Measurements from ENCODE around the gene KIF16B.

KIF16B gene

DNA sequence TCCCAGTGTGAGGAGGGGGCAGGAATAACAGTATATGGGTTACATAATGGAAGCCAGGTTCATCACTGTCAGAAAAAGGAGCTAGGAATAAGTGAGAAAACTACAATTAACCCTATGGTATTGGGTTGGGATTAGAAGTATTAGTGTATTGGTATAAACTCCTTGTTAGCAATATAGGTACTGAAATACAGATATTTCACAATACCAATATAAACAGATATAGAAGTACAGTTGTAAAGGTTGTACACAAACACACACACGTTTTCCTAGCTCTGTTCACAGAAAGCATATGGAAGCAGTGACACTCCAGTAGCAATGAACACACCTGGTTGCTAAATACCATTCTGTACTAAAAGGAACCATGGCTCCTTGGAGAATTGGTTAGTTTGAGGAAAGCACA, 148.5 kb downstream of the KIF16B start:
- DNase-seq = no peak

GRCh38 chr20:16423311-16424212, 149.7 kb downstream of the KIF16B start:
- DNase-seq = no peak

- DNase-seq = no peak
These were observed 154.0 kb downstream of the KIF16B start for GRCh38 chr20:16419138-16419715.

- DNase-seq = no peak
These were observed 154.6 kb downstream of the KIF16B start for GRCh38 chr20:16418616-16419015.

DNA sequence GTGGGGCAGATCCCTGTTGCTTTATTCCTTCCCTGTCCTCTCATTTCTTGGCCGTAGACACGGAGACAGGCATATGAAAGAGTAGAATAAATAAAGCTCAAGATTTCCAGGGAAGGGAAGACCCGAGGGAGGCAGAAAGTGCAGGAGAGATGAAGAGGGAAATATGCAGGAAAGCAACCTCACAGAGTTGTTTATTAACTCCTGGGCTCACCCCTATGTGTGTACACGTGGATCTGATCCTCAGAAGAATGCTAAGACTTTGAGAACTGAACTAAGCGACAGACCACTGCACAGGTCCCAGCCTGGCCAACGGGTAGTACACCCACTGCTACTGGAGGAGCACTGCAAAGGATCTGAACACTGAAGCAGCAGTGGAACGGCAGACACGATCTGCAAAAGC, 156.2 kb downstream of the KIF16B start:
- no peak for DNase-seq

DNA sequence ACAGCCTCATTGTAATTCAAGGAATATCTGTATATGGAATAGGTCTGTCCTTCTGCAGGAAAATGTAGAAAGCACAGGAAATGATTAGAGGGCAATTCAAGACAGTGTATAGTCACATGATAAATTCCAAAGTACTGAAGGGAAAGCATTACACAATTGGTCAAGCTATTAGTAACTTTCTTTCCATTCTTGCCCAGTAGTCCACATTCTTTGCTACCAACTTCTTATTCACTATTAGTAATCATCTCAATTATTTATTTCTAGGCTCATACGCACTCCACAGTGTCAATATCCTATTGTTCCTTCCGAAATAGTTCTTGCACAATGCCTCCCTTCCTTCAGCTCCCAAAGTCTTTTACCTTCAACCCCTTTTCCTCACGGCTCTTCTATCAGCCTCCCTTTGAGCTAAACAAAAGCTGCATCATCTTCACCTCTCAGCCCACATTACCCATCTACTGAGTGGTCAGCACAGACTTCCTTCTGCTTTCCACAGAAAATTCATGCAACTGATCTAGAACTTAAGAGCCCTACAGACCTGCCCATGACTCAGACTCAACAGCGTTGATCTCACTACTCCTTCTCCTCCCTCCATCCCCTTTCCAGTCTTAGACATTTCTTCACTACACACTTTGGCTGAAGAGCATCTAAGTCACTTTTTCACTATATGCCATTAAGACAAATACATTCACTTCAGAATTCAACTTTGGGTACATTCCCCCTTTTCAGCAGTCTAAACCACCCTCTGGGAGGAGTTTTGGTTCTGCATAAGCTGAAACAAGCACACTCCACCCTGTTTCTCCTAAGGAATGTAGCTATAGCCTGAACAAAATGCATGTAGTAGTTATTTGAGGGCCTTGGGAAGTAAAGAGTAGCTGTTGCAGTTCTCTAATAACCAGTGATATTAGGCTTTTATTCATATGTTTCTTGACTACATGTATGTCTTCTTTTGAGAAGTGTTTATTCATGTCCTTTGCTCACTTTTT, 157.9 kb downstream of the KIF16B start:
- no peak for DNase-seq

DNA sequence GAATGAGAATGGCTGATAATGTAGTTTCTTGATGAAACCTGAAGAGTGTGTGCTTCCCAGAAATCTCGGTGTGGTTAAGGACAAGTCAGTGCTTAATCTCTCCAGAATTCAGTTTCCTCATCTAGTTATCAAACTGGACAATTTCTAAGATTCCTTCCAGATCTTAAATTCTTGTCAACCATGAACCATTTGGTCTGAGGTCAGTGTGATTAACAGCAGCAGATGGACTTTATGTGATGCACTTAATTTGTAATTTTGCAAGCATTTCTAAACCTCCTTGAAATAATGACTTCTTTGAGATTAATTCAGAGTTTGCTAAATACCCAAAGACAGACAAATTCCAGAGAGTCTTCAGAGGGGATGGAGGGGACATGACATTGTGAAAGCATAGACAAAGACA, 160.3 kb downstream of the KIF16B start:
- no peak for DNase-seq

DNA sequence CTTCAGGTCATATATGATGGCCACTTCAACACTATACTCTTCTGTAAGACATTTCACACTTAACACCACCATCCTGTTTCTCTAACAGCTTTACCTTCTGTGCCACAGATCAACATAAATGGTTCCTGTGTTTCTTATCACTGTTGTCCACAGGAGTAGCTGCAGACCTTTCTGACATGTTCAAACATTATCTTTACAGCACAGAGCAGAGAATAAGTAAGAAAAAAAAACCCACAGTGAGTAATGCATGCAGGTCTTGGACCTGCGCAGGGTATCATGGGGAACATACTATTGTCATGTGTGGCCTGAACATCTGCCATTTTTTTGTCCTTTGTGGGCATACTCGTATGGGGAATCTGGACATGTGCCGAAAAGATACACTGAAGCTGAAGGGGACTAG, 161.9 kb downstream of the KIF16B start:
- no peak for DNase-seq

- DNase-seq = no peak
These were observed 162.6 kb downstream of the KIF16B start for GRCh38 chr20:16410626-16411025.

DNA sequence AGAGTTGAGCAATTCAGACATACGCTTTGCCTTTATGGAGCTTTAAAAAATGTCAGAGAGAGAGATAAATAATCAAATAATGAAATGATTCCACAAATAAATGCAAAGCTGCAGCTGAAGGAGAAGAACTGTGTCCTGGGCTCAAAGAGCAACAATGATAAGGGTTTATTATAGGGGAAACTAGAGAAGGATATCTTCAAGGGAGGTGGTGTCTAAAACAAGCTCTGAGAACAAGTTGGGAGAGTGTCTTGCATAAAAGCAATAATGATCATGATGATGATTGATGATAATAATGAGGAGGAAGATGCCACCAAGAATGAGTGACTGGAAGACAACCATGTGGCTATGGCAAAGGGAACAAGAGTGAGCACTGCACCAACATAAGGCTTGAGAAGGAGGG, 164.3 kb downstream of the KIF16B start:
- no peak for DNase-seq

GRCh38 chr20:16407251-16408067, 165.8 kb downstream of the KIF16B start:
- no peak for DNase-seq

DNA sequence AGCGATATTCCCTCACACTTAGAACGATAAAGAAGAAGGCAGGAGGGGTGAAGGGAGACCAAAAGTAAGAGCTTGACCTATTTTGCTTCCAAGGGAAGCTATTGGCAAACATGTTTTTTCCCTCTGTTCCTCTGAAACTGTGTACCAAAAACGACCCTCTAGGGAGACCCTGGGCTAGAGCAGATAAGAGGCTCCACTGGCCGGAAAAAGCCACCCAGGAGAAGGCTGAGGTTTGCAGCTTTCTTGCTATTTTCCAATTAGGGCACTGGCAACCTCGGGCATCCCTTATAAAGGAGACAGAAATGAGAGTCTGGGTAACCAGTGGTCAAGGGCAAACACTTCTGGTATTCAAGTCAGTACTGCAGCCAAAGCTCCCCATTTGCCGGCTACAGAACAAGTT, 168.0 kb downstream of the KIF16B start:
- no peak for DNase-seq

GRCh38 chr20:16404640-16405039, 168.6 kb downstream of the KIF16B start:
- DNase-seq = no peak

- no peak for DNase-seq
These were observed 169.1 kb downstream of the KIF16B start for GRCh38 chr20:16404171-16404570.

- no peak for DNase-seq
These were observed 173.0 kb downstream of the KIF16B start for GRCh38 chr20:16400234-16400633.

DNA sequence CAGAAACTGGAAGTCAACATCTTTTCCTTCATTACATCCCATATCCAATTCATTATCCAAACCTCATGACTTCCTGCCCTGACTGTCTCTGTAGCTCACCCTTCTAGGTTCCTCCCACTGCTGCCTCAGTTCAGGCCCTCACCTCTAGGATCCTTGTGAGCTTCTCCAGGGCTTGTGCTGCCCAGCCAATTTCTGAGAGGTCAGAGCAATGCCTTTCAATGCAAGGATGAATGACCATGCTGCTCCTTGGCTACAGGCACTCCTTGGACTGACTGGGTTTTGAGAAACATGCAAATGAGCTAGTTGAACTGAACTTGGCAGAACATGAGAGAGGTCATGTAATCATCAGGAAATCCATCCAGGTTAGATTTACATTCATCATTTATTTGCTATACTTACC, 173.4 kb downstream of the KIF16B start:
- no peak for DNase-seq

DNA sequence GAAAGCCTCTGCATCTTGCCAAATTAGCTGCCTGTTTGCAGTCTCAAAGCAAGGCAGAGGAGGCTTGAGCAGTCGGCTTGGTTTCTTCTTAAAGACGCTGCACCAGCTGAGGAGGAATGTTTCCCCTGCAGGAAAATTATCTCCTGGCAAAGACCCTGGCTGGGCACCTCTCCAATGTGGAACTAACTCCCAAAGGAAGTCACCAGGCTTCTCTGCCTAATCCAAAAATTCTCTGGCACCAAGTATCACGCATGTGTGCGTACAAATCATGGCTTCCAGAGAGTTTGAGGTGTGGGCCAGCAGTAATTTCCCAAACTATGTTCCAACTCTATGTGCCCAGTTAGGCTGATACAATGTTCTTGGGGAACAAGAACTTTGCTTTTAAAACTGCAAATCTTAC, 176.2 kb downstream of the KIF16B start:
- DNase-seq = no peak

- no peak for DNase-seq
These were observed 177.9 kb downstream of the KIF16B start for GRCh38 chr20:16395366-16395765.

DNA sequence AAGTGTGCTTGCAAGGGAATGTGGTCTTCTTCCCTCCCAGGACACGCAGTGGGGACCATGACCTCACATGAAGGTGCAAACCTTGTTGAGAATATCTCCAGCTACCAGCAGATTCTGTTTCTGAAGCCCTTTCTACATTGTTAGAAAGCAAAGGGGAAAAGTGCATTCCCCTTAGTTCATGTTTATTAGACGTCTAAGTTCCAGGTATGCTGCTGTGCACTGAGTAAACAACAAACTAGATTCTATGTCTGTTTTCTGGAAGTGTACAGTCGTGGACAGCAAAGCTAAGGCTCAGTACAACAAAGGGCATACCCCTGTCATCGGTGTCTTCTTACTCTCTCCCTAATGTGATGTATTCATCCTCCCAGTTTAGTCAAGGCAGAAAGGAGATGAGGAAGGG, 178.5 kb downstream of the KIF16B start:
- DNase-seq = no peak

- DNase-seq = no peak
These were observed 179.4 kb downstream of the KIF16B start for GRCh38 chr20:16393836-16394235.

- DNase-seq = no peak
These were observed 180.0 kb downstream of the KIF16B start for GRCh38 chr20:16393297-16393696.

DNA sequence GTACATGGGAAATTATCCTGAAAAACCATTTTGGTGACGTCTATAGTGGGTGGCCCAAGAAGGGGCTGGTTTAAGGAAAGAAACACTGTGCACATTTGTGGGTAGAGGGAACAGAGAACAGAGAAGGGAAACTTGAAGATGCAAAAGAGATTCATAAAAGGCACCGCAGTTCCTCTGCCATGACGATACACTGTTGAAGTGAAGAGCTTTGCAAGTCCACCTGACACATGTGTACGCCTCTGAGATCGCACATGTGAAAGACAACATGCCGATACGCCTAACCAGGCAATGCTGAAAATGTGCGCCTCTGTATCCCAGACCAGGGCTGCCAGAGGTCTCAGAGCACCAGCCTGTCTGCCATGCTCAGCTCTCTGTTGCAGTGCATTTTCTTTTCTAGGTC, 180.9 kb downstream of the KIF16B start:
- DNase-seq = no peak

DNA sequence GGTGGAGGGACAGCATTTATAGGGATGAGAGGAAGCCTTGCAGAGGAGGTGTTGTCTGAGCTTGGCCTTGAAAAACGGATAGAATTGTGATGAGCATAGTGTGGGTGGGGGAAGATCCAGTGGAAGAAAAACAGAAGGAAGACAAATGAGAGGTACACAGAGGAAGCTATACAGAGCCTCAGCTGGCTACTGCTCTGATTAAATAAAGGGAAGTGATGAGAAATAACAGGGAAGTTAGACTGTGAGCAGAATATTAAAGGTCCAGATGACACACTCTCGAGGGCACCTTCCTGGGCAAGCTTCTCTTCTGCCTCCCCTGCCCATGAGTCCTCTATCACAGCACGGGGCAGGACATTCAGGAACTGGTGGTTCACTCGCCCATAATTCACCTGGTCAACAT, 182.3 kb downstream of the KIF16B start:
- DNase-seq = no peak

Data from DMS79 treated with DMSO at 0.1 percent for 48 hours (cell line).